OCI-LY7 (cell line): ENCODE data around the gene MAGI1. TPM values are rescaled to one million over a fixed set of nuclear protein-coding genes. Genes with fewer than 3 reads are reported as not detected.

Source experiments
- BruUV-seq: library from RNA; stranded (reverse); fragments of 400-500 nt; replicated peaks from 2 replicates; lab custom pipeline; 2021; lab: Mats Ljungman, UMichigan
- CTCF ChIA-PET: fragments of 300-600 bp; sonication (Branson Sonifier 250); formaldehyde crosslinking; loops from one replicate; lab custom pipeline; 2022; ENCODE audit warnings: antibody characterized with exemption; ENCODE audit not compliant: unreplicated experiment; lab: Charles Lee
- POLR2A ChIA-PET: fragments of 300-600 bp; sonication (Branson Sonifier 250); formaldehyde crosslinking; loops from one replicate; lab custom pipeline; 2022; ENCODE audit warnings: antibody characterized with exemption; lab: Charles Lee
- DNase-seq: peaks from one replicate; pipeline ENCODE4 v3.0.0-alpha.2; 2015; ENCODE audit warnings: low spot score
- H2AFZ ChIP-seq: fragments of 200-600 bp; sonication (generic), shearing (Covaris generic); 2 replicates; pipeline ENCODE4 v1.6.1; 2014; ENCODE audit warnings: mild to moderate bottlenecking, antibody characterized with exemption, low read length, moderate library complexity
- H3K27ac ChIP-seq: fragments of 200-600 bp; sonication (generic); 2 replicates; pipeline ENCODE4 v1.5.1; 2014; ENCODE audit warnings: mixed run types, low read depth, mild to moderate bottlenecking, moderate library complexity, low read length, inconsistent platforms; ENCODE audit not compliant: poor library complexity, severe bottlenecking
- H3K36me3 ChIP-seq: fragments of 200-600 bp; sonication (generic); 2 replicates; pipeline ENCODE4 v1.6.1; 2014; ENCODE audit warnings: mild to moderate bottlenecking, antibody characterized with exemption, low read length, moderate library complexity, mixed read lengths; ENCODE audit not compliant: insufficient read depth
- H3K4me1 ChIP-seq: fragments of 200-600 bp; sonication (generic); 2 replicates; pipeline ENCODE4 v1.5.1; 2014; ENCODE audit warnings: mild to moderate bottlenecking, low read length; ENCODE audit not compliant: insufficient read depth, poor library complexity, severe bottlenecking
- H3K4me2 ChIP-seq: fragments of 200-600 bp; sonication (generic); 2 replicates; pipeline ENCODE4 v1.6.1; 2014; ENCODE audit warnings: mild to moderate bottlenecking, low read length
- H3K4me3 ChIP-seq: fragments of 200-600 bp; sonication (generic); 2 replicates; pipeline ENCODE4 v1.5.1; 2014; ENCODE audit warnings: mild to moderate bottlenecking, low read depth, low read length; ENCODE audit not compliant: poor library complexity, severe bottlenecking
- H3K79me2 ChIP-seq: fragments of 200-600 bp; sonication (generic); 2 replicates; pipeline ENCODE4 v1.6.1; 2016; ENCODE audit warnings: low read depth, mild to moderate bottlenecking, low read length, moderate library complexity, mixed read lengths; ENCODE audit not compliant: insufficient read depth
- H3K9me2 ChIP-seq: fragments of 200-600 bp; sonication (generic); 2 replicates; pipeline ENCODE4 v1.6.1; 2016; ENCODE audit warnings: mild to moderate bottlenecking, low read length, mixed read lengths; ENCODE audit not compliant: insufficient read depth
- H3K9me3 ChIP-seq: fragments of 200-600 bp; sonication (generic); 2 replicates; pipeline ENCODE4 v1.6.1; 2014; ENCODE audit warnings: mild to moderate bottlenecking, mixed run types, low read length, mixed read lengths
- H4K20me1 ChIP-seq: fragments of 200-600 bp; sonication (generic); 2 replicates; pipeline ENCODE4 v1.6.1; 2014; ENCODE audit warnings: mild to moderate bottlenecking, antibody characterized with exemption, low read length, moderate library complexity, mixed read lengths; ENCODE audit not compliant: insufficient read depth
- EZH2phosphoT487 ChIP-seq: fragments of 200-600 bp; sonication (generic); IDR thresholded peaks from 2 replicates; pipeline ENCODE4 v1.6.1; 2018; ENCODE audit warnings: low read depth, borderline replicate concordance, mild to moderate bottlenecking, mixed run types, antibody characterized with exemption, low read length, moderate library complexity, mixed read lengths
- intact Hi-C: fragments of 100-400 bp; cut with micrococcal nuclease; formaldehyde crosslinking; loops from one replicate; pipeline ENCODE4 v1.10.0; 2022; ENCODE audit not compliant: unreplicated experiment
- total RNA-seq, 2 experiments: library from RNA; depleted of rRNA in 1 of 2; stranded (reverse); fragments of >200 nt in 1 of 2; shearing (Covaris generic) in 1 of 2; gene quantifications; 2 replicates each; pipeline ENCODE4 v1.2.3, GENCODE V29; 2014 to 2022
- TF ChIP-seq, protein P1 (sequence below): fragments of 200-600 bp; sonication (generic); conservative IDR thresholded peaks from 2 replicates; pipeline ENCODE4 v1.5.1; 2014; ENCODE audit warnings: mild to moderate bottlenecking, antibody characterized with exemption, low read length, moderate library complexity, mixed read lengths

Gene MAGI1
- total RNA-seq, 2 experiments from 2014 or later = 0.63 to 2.5 TPM

DNA sequence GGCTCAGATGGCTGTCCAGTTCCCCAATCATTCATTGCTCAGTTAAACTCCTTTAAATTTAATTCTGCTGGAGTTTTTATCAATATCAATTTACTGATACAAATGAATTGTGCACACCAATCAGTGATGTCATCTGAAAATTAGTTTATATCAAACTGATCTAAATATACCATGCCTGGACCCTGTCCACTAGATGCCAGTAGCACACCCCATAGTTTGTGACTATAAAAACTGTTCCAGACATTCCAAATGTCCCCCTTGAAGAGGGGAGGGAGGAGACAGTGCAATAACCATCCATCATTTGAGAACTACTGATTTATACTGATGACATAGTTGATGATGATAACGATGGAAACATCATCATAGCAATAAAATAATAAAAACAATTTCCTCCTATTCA, 232.1 kb downstream of the MAGI1 start:
- no TSS peak for BruUV-seq
- Histone ChIP-seq H3K9me2 (no peaks in the 10 kb centered on the region), H4K20me1 (no peaks in the 10 kb centered on the region), H3K36me3 (no peaks in the 10 kb centered on the region), H3K4me1 (no peaks in the 10 kb centered on the region), H3K79me2 (no peaks in the 10 kb centered on the region), H2AFZ (no peak overlapping the region), H3K27ac (no peak overlapping the region), H3K4me2 (no peak overlapping the region), H3K9me3 (no peaks in the 10 kb centered on the region), H3K4me3 (no peak overlapping the region)
- DNase-seq = no peak
- CTCF ChIA-PET = no interaction called here
- intact Hi-C loops = no loop called here
- POLR2A ChIA-PET = no interaction called here
- TF ChIP-seq, protein P1, sequence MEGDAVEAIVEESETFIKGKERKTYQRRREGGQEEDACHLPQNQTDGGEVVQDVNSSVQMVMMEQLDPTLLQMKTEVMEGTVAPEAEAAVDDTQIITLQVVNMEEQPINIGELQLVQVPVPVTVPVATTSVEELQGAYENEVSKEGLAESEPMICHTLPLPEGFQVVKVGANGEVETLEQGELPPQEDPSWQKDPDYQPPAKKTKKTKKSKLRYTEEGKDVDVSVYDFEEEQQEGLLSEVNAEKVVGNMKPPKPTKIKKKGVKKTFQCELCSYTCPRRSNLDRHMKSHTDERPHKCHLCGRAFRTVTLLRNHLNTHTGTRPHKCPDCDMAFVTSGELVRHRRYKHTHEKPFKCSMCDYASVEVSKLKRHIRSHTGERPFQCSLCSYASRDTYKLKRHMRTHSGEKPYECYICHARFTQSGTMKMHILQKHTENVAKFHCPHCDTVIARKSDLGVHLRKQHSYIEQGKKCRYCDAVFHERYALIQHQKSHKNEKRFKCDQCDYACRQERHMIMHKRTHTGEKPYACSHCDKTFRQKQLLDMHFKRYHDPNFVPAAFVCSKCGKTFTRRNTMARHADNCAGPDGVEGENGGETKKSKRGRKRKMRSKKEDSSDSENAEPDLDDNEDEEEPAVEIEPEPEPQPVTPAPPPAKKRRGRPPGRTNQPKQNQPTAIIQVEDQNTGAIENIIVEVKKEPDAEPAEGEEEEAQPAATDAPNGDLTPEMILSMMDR = no peak
- no peak for TF ChIP-seq EZH2phosphoT487

- intact Hi-C loops = no loop called here
- ChIA-PET CTCF (no interaction called here), POLR2A (interaction anchor here (0.7 kb wide), 1 partner anchor 1655 kb away, joined by 3 read pairs; no protein-coding TSS in a partner anchor)
- H3K9me2 ChIP-seq = no peaks in the 10 kb centered on the region
- BruUV-seq = no TSS peak
- no peaks in the 10 kb centered on the region for H3K36me3 ChIP-seq
- H3K4me3 ChIP-seq = no peak overlapping the region
- no peak overlapping the region for H2AFZ ChIP-seq
- DNase-seq = no peak
- H3K4me1 ChIP-seq = no peaks in the 10 kb centered on the region
- no peaks in the 10 kb centered on the region for H3K79me2 ChIP-seq
- TF ChIP-seq, protein P1 = no peak
- no peak for TF ChIP-seq EZH2phosphoT487
- H3K27ac ChIP-seq = no peak overlapping the region
- no peak overlapping the region for H3K4me2 ChIP-seq
- no peaks in the 10 kb centered on the region for H4K20me1 ChIP-seq
- no peaks in the 10 kb centered on the region for H3K9me3 ChIP-seq
These were observed 242.0 kb downstream of the MAGI1 start for GRCh38 chr3:65796676-65797075.

DNA sequence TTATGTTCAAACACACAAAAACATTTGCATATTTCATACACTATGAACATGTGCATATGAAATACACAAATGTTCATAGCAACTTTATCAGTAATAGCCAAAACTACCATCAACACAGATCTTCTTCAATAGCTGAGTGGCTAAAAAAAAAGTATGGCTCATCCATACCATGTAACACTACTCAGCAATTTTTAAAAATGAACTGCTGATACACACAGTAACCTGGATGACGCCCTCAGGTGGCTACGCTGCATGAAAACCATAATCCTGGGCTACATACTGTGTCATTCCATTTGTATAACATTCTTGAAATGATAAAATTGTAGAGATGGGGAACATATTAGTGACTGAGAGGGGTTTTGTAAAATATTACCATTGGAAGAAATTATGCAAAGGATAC, 243.6 kb downstream of the MAGI1 start:
- Histone ChIP-seq H3K79me2 (no peaks in the 10 kb centered on the region), H3K27ac (no peak overlapping the region), H3K9me2 (no peaks in the 10 kb centered on the region), H3K4me2 (no peak overlapping the region), H3K4me1 (no peaks in the 10 kb centered on the region), H3K36me3 (no peaks in the 10 kb centered on the region), H2AFZ (no peak overlapping the region), H4K20me1 (no peaks in the 10 kb centered on the region), H3K9me3 (no peaks in the 10 kb centered on the region), H3K4me3 (no peak overlapping the region)
- CTCF ChIA-PET = no interaction called here
- TF ChIP-seq EZH2phosphoT487 = no peak
- TF ChIP-seq, protein P1 = no peak
- POLR2A ChIA-PET = interaction anchor here (0.6 kb wide), 1 partner anchor 31 kb away, joined by 5 read pairs; no protein-coding TSS in a partner anchor
- BruUV-seq = no TSS peak
- no peak for DNase-seq
- intact Hi-C loops = no loop called here
